Pancreas (tissue), 10 donors: ENCODE results near the gene PHLDB1. TPM values are rescaled to one million over a fixed set of nuclear protein-coding genes. Genes with fewer than 3 reads are reported as not detected.

Source experiments
- ATAC-seq, 4 donors: fragments of 200-7000 bp; cut with Tn5 transposase; one replicate each; pipeline versions ENCODE4 v1.8.0 to v1.9.1; 2020; ENCODE audit warnings: mild to moderate bottlenecking in 4 of 4, moderate library complexity in 4 of 4
- DNase-seq, 6 donors: peaks; one replicate each; pipeline ENCODE4 v3.0.0-alpha.2; 2020
- FAIRE-seq: peaks from 2 replicates; lab custom pipeline; 2012; peaks lifted over from hg19 to GRCh38; lab: Jason Lieb, UNC
- H3K27ac ChIP-seq, 4 donors: fragments of 200-600 bp; sonication (generic); 1 replicate in 3 of 4; 2 replicates in 1 of 4; pipeline versions ENCODE4 v1.5.0 to v1.8.0; 2020
- H3K27me3 ChIP-seq, 4 donors: fragments of 200-600 bp; one replicate each; pipeline ENCODE4 v1.8.0; 2021
- H3K36me3 ChIP-seq, 3 donors: fragments of 200-600 bp; sonication (generic) in 1 of 3; one replicate each; pipeline versions ENCODE4 v1.5.0 to v1.8.0; 2020 to 2021
- H3K4me1 ChIP-seq, 3 donors: fragments of 200-600 bp; one replicate each; pipeline ENCODE4 v1.8.0; 2021
- H3K4me3 ChIP-seq, 4 donors: fragments of 200-600 bp; sonication (generic) in 2 of 4; one replicate each; pipeline versions ENCODE4 v1.5.0 to v1.8.0; 2020 to 2021
- H3K9me3 ChIP-seq, 4 donors: fragments of 200-600 bp; one replicate each; pipeline ENCODE4 v1.8.0; 2021
- WGBS, 2 donors: extraction: QIAGEN DNeasy Blood & Tissue Kit; methylation state at CpG; one replicate each; pipeline ENCODE4 v1.1.7; 2013; 5-methylcytosine and 5-hydroxymethylcytosine counted together
- intact Hi-C, 3 donors: fragments of 100-400 bp; cut with DNase I; formaldehyde crosslinking; loops; one replicate each; pipeline versions ENCODE4 v1.11.1 to v1.14.2; 2022
- polyA plus RNA-seq, 2 donors: library from polyadenylated mRNA; stranded (reverse); fragments of 200-250 nt; gene quantifications; one replicate each; pipeline ENCODE4 v1.2.3, GENCODE V29; 2013
- total RNA-seq, 6 donors: library from RNA; stranded (reverse); fragmentation: NEBNext Ultra II Directional in 4 of 6; extraction: Animal tissue kit (Norgen Biotek cat#: 25700) in 4 of 6; gene quantifications; one replicate each; pipeline versions ENCODE4 v1.2.1 to v1.2.4, GENCODE V29; 2021 to 2023
- TF ChIP-seq, protein P1 (sequence below), 4 donors: fragments of 200-600 bp; sonication (generic) in 3 of 4; IDR thresholded peaks; one replicate each; pipeline versions ENCODE4 v1.5.0 to v1.8.0; 2021; ENCODE audit warnings: antibody characterized with exemption in 4 of 4
- donor health status: healthy with polysubstance abuse.
- donor health status: DM: no; HTN: no; CAD: no; lungs with moderate emphysema.
- donor health status: DM: no; HTN: no; CAD: no.
- donor health status: control.
- donor health status: control.
- donor health status: Bipolar disorder and iron deficiency.
- donor health status: DM: yes; HTN: yes; CAD: no.
- donor health status: DM: no; HTN: no; CAD: no.
- donor health status: DM: no; HTN: no; CAD: no.
- donor health status: DM: yes; HTN: yes; CAD: no.

Gene PHLDB1
- total and polyA plus RNA-seq, 8 donors, result 29.3 to 153 (median 48.0) TPM

DNA sequence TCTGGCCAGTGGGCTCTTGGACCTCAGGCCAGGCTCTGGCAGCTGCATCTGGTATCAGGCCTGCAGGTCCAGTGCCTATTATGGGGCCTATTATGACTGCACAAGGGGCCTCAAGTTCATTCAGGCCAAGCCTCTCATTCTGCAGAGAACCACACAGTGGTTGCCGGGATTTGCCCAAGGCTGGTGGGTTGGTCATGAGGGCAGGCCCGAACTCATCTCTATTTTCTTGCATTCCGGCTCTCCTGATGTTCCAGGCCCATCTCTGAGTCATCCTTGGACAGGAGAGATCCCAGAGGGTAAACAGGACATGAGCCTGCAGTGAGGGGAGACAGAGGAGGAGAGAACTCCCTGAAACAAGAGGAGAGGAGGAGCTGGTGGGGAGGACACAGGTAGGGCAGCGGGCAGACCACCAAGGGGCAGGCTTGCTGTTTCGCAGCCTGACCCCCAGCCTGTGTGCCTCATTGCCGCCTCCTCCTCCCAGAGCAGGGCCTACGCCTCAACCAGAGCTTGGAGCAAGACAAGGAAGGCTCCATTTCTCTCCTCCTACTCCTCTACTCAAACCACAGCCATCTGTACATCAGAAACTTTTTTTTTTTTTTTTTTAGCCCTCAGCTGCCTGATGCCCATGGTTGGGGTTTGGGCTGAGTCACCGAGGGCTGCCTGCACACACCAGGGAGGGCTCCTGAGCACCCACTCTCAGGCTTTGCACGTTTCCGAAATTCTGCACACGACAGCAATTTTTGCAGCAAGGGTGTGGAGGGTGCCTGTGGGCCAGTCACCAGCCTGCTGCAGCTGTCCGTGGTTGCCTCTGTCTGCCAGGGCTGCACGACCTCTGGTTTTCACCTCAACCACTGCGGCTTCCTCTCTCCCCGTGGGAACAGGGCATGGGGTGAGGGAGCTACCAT lies 84.8 kb downstream of the PHLDB1 start:
- Histone ChIP-seq H3K27ac (no peak overlapping the region), H3K27me3 (no peaks in the 10 kb centered on the region), H3K36me3 (no peaks in the 10 kb centered on the region), H3K9me3 (no peaks in the 10 kb centered on the region), H3K4me1 (no peaks in the 10 kb centered on the region), H3K4me3 (no peak overlapping the region)
- ATAC-seq (no peak), DNase-seq (no peak), FAIRE-seq (no peak)
- TF ChIP-seq, protein P1, sequence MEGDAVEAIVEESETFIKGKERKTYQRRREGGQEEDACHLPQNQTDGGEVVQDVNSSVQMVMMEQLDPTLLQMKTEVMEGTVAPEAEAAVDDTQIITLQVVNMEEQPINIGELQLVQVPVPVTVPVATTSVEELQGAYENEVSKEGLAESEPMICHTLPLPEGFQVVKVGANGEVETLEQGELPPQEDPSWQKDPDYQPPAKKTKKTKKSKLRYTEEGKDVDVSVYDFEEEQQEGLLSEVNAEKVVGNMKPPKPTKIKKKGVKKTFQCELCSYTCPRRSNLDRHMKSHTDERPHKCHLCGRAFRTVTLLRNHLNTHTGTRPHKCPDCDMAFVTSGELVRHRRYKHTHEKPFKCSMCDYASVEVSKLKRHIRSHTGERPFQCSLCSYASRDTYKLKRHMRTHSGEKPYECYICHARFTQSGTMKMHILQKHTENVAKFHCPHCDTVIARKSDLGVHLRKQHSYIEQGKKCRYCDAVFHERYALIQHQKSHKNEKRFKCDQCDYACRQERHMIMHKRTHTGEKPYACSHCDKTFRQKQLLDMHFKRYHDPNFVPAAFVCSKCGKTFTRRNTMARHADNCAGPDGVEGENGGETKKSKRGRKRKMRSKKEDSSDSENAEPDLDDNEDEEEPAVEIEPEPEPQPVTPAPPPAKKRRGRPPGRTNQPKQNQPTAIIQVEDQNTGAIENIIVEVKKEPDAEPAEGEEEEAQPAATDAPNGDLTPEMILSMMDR (IDR thresholded peaks at IDR 0.05), result no peak
- WGBS, 2 donors, result 78 to 85% methylated on average over 15 of the region's 15 CpGs
- intact Hi-C loops, result loop anchor here in 2 of 3 donors (5.0 to 10.0 kb wide), 2 partner anchors 263 to 265 kb away; partner anchors contain the start of gene UPK2 (in 2 of the 2)

DNA sequence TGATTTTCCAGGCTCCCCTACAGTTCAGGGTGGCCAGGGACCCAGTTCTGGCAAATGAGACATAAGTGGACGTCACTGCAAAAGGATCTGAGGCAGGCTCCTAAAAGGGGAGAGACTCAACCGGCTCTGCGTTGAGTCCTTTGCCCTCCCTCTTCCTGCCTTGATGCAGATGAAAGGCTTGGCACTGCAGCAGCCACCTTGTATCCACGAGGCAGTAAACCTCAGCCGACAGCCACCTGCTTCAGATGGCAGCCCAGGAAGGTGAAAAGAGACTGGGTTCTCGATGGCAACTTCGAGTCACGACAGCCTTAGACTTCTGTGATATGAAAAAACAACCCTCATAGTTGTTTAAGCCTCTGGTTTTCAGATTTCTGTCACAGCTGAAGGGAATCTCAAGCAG lies 86.8 kb downstream of the PHLDB1 start:
- Histone ChIP-seq H3K9me3 (no peaks in the 10 kb centered on the region), H3K27ac (no peak overlapping the region), H3K27me3 (no peaks in the 10 kb centered on the region), H3K36me3 (no peaks in the 10 kb centered on the region), H3K4me3 (no peak overlapping the region), H3K4me1 (no peaks in the 10 kb centered on the region)
- TF ChIP-seq, protein P1 (IDR thresholded peaks at IDR 0.05), result no peak
- FAIRE-seq (no peak), ATAC-seq (no peak), DNase-seq (no peak)
- WGBS, 2 donors, result 87 to 88% methylated on average over 8 of the region's 8 CpGs
- intact Hi-C loops, result loop anchor here in 2 of 3 donors (5.0 to 10.0 kb wide), 2 partner anchors 261 to 263 kb away; partner anchors contain the start of gene UPK2 (in 2 of the 2)

DNA sequence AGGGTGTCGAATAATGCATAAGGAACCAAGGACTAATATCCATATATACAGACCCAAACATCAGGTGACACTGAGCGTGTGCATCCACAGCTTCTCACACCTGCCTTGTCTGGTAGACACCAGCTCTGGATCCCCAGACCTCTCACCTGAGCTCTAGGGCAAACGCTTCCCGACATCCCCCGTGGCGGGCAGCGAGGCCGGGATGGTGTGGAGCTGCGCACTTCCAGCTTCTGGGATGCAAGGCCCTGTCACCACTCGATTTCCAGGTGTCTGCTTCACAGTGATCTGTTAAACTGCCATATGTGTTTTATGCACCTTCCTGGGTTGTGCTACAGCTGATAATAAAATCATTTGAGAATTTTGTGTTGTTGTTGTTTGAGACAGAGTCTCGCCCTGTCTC lies 87.4 kb downstream of the PHLDB1 start:
- Histone ChIP-seq H3K4me3 (no peak overlapping the region), H3K9me3 (no peaks in the 10 kb centered on the region), H3K27ac (no peak overlapping the region), H3K27me3 (no peaks in the 10 kb centered on the region), H3K36me3 (no peaks in the 10 kb centered on the region), H3K4me1 (no peaks in the 10 kb centered on the region)
- intact Hi-C loops, result loop anchor here in 2 of 3 donors (5.0 to 10.0 kb wide), 2 partner anchors 260 to 263 kb away; partner anchors contain the start of gene UPK2 (in 2 of the 2)
- FAIRE-seq (no peak), ATAC-seq (no peak), DNase-seq (no peak)
- TF ChIP-seq, protein P1 (IDR thresholded peaks at IDR 0.05), result no peak
- WGBS, 2 donors, result 77 to 87% methylated on average over 11 of the region's 11 CpGs

DNA sequence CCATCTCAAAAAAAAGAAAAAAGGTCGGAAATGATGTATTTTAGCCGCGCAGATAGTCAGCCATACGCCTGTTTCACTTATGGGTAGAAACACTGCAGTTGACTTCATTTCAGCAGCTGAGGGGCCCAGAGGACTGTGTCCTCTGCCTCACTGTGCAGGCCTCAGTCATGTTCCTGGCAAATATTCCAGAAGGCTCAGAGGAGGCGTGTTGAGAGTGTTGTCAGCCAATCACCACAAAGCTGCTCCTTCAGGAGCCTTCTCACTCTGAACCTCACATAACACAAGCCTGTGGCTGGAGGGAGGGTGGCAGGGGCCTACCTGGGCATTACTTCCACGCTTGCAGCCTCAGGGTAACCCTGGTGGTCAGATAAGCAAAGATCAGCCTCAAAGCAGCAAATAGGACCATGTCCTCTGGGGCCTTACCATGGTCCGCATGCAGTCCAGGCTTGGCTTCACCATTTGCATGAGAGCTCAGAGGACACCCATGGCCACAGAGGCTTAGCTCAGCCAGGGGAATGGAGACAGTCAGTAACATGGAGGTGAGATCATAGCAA lies 89.3 kb downstream of the PHLDB1 start:
- no peak overlapping the region for H3K27ac ChIP-seq
- H3K4me1 ChIP-seq, result no peaks in the 10 kb centered on the region
- no peaks in the 10 kb centered on the region for H3K27me3 ChIP-seq
- TF ChIP-seq, protein P1 (IDR thresholded peaks at IDR 0.05), result no peak
- ATAC-seq (no peak), FAIRE-seq (no peak), DNase-seq (no peak)
- no peak overlapping the region for H3K4me3 ChIP-seq
- intact Hi-C loops, result loop anchor here in 1 of 3 donors (10.0 kb wide), 1 partner anchor 258 kb away; the partner anchor contains the start of gene UPK2
- WGBS, 2 donors, result 85 to 87% methylated on average over 7 of the region's 7 CpGs
- no peaks in the 10 kb centered on the region for H3K9me3 ChIP-seq
- H3K36me3 ChIP-seq, result no peaks in the 10 kb centered on the region
